CD4-positive, alpha-beta T cell treated with Interleukin-15 for 1 hour (primary cell): ENCODE data around the gene CD300H.
A peak's percentile ranks its signal among the peaks of the same experiment; 100 is the strongest.

Experiments used
- DNase-seq: peaks from one replicate; pipeline ENCODE4 v3.0.0-alpha.2; 2020

Gene CD300H

GRCh38 chr17:74567397-74567796 lies at the start of gene CD300H:
Gene CD300H (minus strand): TSS chr17:74567509.
- peak; percentile 26 for DNase-seq

GRCh38 chr17:74616696-74617095 lies 49.4 kb upstream of the CD300H start:
- DNase-seq, result no peak

- DNase-seq, result no peak
Measured at GRCh38 chr17:74612046-74612445, 44.7 kb upstream of the CD300H start.

GRCh38 chr17:74610108-74610507 lies 42.8 kb upstream of the CD300H start:
- DNase-seq, result no peak

- no peak for DNase-seq
Measured at GRCh38 chr17:74608511-74608910, 41.2 kb upstream of the CD300H start.

GRCh38 chr17:74607221-74607620 lies 39.9 kb upstream of the CD300H start:
- DNase-seq, result no peak

- no peak for DNase-seq
Measured at GRCh38 chr17:74606050-74606449, 38.7 kb upstream of the CD300H start.

- no peak for DNase-seq
Measured at GRCh38 chr17:74605361-74605760, 38.1 kb upstream of the CD300H start.

- no peak for DNase-seq
Measured at GRCh38 chr17:74604761-74605160, 37.5 kb upstream of the CD300H start.

- no peak for DNase-seq
Measured at GRCh38 chr17:74604200-74604599, 36.9 kb upstream of the CD300H start.

- no peak for DNase-seq
Measured at GRCh38 chr17:74603746-74604145, 36.4 kb upstream of the CD300H start.

- no peak for DNase-seq
Measured at GRCh38 chr17:74603037-74603635, 35.8 kb upstream of the CD300H start.

- peak; percentile 36 for DNase-seq
Measured at GRCh38 chr17:74601944-74602572, 34.7 kb upstream of the CD300H start.

- no peak for DNase-seq
Measured at GRCh38 chr17:74599448-74599939, 32.2 kb upstream of the CD300H start.

- peak; percentile 34 for DNase-seq
Measured at GRCh38 chr17:74599023-74599399, 31.7 kb upstream of the CD300H start.

GRCh38 chr17:74598346-74599022 lies 31.2 kb upstream of the CD300H start:
- no peak for DNase-seq

GRCh38 chr17:74597069-74597790 lies 29.9 kb upstream of the CD300H start:
- no peak for DNase-seq

- DNase-seq, result no peak
Measured at GRCh38 chr17:74595037-74595750, 27.9 kb upstream of the CD300H start.

- DNase-seq, result no peak
Measured at GRCh38 chr17:74592087-74592990, 25.0 kb upstream of the CD300H start, which contains the start of gene CD300LD. Gene CD300LD (minus strand): TSS chr17:74592283. CDS start chr17:74592202, 81 bp downstream.

GRCh38 chr17:74591503-74591902 lies 24.2 kb upstream of the CD300H start:
- no peak for DNase-seq

GRCh38 chr17:74585711-74586110 lies 18.4 kb upstream of the CD300H start:
- DNase-seq, result no peak
